HL-60 (cell line): Measurements from ENCODE around the gene CXCL11.

Source experiments
- DNase-seq, 2 experiments: peaks; one replicate each; pipeline ENCODE4 v3.0.0-alpha.2; 2010 to 2020; ENCODE audit warnings: low read depth in 1 of 2, low spot score in 1 of 2
- H3K27ac ChIP-seq: fragments of 250-450 bp; sonication (Bioruptor Pico); replicated peaks from 2 replicates; pipeline ENCODE4 v1.5.1; 2020; ENCODE audit warnings: mild to moderate bottlenecking, moderate library complexity
- H3K27me3 ChIP-seq: fragments of 250-450 bp; sonication (Bioruptor Pico); 2 replicates; pipeline ENCODE4 v1.5.1; 2021; ENCODE audit warnings: mild to moderate bottlenecking, moderate library complexity; ENCODE audit not compliant: insufficient read depth, poor library complexity, severe bottlenecking
- H3K4me3 ChIP-seq: replicated peaks from 2 replicates; pipeline ENCODE4 v1.5.1; 2011; ENCODE audit warnings: mild to moderate bottlenecking, control low read depth, low read length; ENCODE audit not compliant: insufficient read depth
- CTCF ChIP-seq: IDR thresholded peaks from one replicate; pipeline ENCODE4 v1.5.1; 2011; ENCODE audit warnings: low read length, control low read depth, inconsistent platforms; ENCODE audit not compliant: insufficient read depth
- GABPA ChIP-seq: IDR thresholded peaks from 2 replicates; pipeline ENCODE4 v1.6.1; 2012; ENCODE audit warnings: low read depth
- POLR2AphosphoS5 ChIP-seq: IDR thresholded peaks from 2 replicates; pipeline ENCODE4 v1.6.1; 2012; ENCODE audit warnings: low read depth
- REST ChIP-seq: IDR thresholded peaks from 2 replicates; pipeline ENCODE4 v1.6.1; 2012; ENCODE audit warnings: low read depth; ENCODE audit not compliant: insufficient replicate concordance
- SPI1 ChIP-seq: IDR thresholded peaks from 2 replicates; pipeline ENCODE4 v1.6.1; 2012; ENCODE audit warnings: low read depth, mild to moderate bottlenecking, borderline replicate concordance

Gene CXCL11

GRCh38 chr4:76024065-76024464, 11.8 kb downstream of the CXCL11 start:
- Histone ChIP-seq H3K4me3 (no peak overlapping the region), H3K27me3 (no peaks in the 10 kb centered on the region), H3K27ac (no peak overlapping the region)
- no peak for DNase-seq
- TF ChIP-seq SPI1 (no peak), REST (no peak), CTCF (no peak), GABPA (no peak), POLR2AphosphoS5 (no peak)

GRCh38 chr4:76023389-76023788, 12.5 kb downstream of the CXCL11 start, which contains the start of gene CXCL10:
TSS of gene CXCL10 (minus strand) at chr4:76023497. CDS start at chr4:76023431, 66 bp downstream.
- Histone ChIP-seq H3K4me3 (no peak within 1 kb of the TSS), H3K27me3 (no peaks in the 10 kb centered on the region), H3K27ac (no peak within 1 kb of the TSS)
- no peak for DNase-seq
- TF ChIP-seq POLR2AphosphoS5 = no peak
- no peak for TF ChIP-seq CTCF
- TF ChIP-seq GABPA = no peak
- TF ChIP-seq SPI1 = no peak
- TF ChIP-seq REST = no peak

- Histone ChIP-seq H3K27ac (no peak overlapping the region), H3K27me3 (no peaks in the 10 kb centered on the region), H3K4me3 (no peak overlapping the region)
- DNase-seq = no peak
- TF ChIP-seq SPI1 (peak; percentile 57; the same call in 1 of the 2 replicates), GABPA (no peak)
Observed at GRCh38 chr4:76022677-76023076, 13.2 kb downstream of the CXCL11 start.

GRCh38 chr4:76022031-76022430, 13.8 kb downstream of the CXCL11 start:
- TF ChIP-seq REST (no peak), SPI1 (no peak), GABPA (no peak), CTCF (no peak), POLR2AphosphoS5 (no peak)
- DNase-seq = no peak
- H3K27me3 ChIP-seq = no peaks in the 10 kb centered on the region
- no peak overlapping the region for H3K4me3 ChIP-seq
- H3K27ac ChIP-seq = no peak overlapping the region
